Measurements from ENCODE around the gene NSG1.

The NSG1 gene

GRCh38 chr4:4386296-4386735 lies 586 bp upstream of the NSG1 start:
- no peak for FAIRE-seq
- TF ChIP-seq CTCF (IDR thresholded peaks at IDR 0.05; ENCODE audit: insufficient read depth, missing control alignments): no peak
- DNase-seq (ENCODE audit: insufficient read length, low spot score): no peak

GRCh38 chr4:4387531-4388310 lies 819 bp downstream of the NSG1 start:
- TF ChIP-seq CTCF (IDR thresholded peaks at IDR 0.05; ENCODE audit: insufficient read depth, missing control alignments): no peak
- FAIRE-seq (no peak), DNase-seq (ENCODE audit: insufficient read length, low spot score) (no peak)

- TF ChIP-seq CTCF (IDR thresholded peaks at IDR 0.05; ENCODE audit: insufficient read depth, missing control alignments): no peak
- no peak for DNase-seq (ENCODE audit: insufficient read length, low spot score)
- no peak for FAIRE-seq
Measured at GRCh38 chr4:4388311-4388790, 1.4 kb downstream of the NSG1 start.

- TF ChIP-seq CTCF (IDR thresholded peaks at IDR 0.05; ENCODE audit: insufficient read depth, missing control alignments): no peak
- FAIRE-seq (no peak), DNase-seq (ENCODE audit: insufficient read length, low spot score) (no peak)
Measured at GRCh38 chr4:4388836-4389575, 2.1 kb downstream of the NSG1 start.

GRCh38 chr4:4390046-4390445 lies 3.1 kb downstream of the NSG1 start:
- FAIRE-seq: no peak
- no peak for TF ChIP-seq CTCF (IDR thresholded peaks at IDR 0.05; ENCODE audit: insufficient read depth, missing control alignments)
- DNase-seq (ENCODE audit: insufficient read length, low spot score): no peak

- FAIRE-seq: no peak
- DNase-seq (ENCODE audit: insufficient read length, low spot score): no peak
- no peak for TF ChIP-seq CTCF (IDR thresholded peaks at IDR 0.05; ENCODE audit: insufficient read depth, missing control alignments)
Measured at GRCh38 chr4:4390515-4391240, 3.8 kb downstream of the NSG1 start.

All from D721Med (cell line).